HL-60 (cell line): Measurements from ENCODE around the gene SLC44A5.

Experiments used
- POLR2AphosphoS5 ChIP-seq: IDR thresholded peaks from 2 replicates; pipeline ENCODE4 v1.6.1; 2012; ENCODE audit warnings: low read depth
- SPI1 ChIP-seq: IDR thresholded peaks from 2 replicates; pipeline ENCODE4 v1.6.1; 2012; ENCODE audit warnings: low read depth, mild to moderate bottlenecking, borderline replicate concordance
- TF ChIP-seq, protein P1 (sequence below): IDR thresholded peaks from one replicate; pipeline ENCODE4 v1.5.1; 2011; ENCODE audit warnings: low read length, control low read depth, inconsistent platforms; ENCODE audit not compliant: insufficient read depth

DNA sequence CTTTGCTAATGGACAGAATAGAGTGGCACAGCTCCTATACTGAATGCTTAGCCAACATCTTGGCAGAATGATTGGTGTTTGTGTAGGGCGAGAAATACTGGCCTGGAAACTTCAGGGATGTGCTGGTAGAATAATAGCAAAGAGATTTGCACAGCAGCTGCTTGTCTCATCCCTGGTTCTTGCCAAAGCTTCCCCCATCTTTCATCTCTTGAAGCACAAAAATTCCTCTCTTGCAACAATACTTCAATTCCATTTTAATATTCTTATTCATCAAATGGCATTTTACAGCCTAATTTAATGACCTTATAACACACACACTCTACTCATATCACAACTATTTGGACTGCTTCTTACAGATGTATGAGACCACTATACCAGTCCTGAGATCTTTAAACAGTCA lies 439.0 kb downstream of the SLC44A5 start:
- TF ChIP-seq POLR2AphosphoS5 (no peak), SPI1 (no peak)
- TF ChIP-seq, protein P1, sequence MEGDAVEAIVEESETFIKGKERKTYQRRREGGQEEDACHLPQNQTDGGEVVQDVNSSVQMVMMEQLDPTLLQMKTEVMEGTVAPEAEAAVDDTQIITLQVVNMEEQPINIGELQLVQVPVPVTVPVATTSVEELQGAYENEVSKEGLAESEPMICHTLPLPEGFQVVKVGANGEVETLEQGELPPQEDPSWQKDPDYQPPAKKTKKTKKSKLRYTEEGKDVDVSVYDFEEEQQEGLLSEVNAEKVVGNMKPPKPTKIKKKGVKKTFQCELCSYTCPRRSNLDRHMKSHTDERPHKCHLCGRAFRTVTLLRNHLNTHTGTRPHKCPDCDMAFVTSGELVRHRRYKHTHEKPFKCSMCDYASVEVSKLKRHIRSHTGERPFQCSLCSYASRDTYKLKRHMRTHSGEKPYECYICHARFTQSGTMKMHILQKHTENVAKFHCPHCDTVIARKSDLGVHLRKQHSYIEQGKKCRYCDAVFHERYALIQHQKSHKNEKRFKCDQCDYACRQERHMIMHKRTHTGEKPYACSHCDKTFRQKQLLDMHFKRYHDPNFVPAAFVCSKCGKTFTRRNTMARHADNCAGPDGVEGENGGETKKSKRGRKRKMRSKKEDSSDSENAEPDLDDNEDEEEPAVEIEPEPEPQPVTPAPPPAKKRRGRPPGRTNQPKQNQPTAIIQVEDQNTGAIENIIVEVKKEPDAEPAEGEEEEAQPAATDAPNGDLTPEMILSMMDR = no peak
